ENCODE measurements around the gene TMEM164. TPM values are rescaled to one million over a fixed set of nuclear protein-coding genes. Genes with fewer than 3 reads are reported as not detected.
A peak's percentile ranks its signal among the peaks of the same experiment; 100 is the strongest.

Gene TMEM164
- total RNA-seq, 1 donor, result 7.3 TPM

DNA sequence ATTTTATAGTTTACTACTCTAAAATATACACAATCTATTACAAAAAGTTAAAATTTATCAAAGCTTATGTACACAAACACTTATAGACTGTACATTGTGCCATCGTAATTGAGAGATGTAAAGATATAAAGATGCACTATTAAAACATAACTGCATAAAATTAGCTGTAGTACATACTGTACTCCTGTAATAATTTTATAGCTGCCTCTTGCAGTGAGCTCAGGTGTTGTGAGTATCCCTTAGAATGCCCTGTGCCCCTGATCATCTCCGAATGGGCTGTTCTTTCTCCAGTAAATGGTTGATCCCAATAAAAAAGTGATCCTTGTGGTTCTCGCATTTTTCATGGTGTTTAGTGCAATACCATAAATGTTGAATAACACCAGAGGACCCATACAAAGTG, 101.2 kb downstream of the TMEM164 start:
- TF ChIP-seq, protein P1, sequence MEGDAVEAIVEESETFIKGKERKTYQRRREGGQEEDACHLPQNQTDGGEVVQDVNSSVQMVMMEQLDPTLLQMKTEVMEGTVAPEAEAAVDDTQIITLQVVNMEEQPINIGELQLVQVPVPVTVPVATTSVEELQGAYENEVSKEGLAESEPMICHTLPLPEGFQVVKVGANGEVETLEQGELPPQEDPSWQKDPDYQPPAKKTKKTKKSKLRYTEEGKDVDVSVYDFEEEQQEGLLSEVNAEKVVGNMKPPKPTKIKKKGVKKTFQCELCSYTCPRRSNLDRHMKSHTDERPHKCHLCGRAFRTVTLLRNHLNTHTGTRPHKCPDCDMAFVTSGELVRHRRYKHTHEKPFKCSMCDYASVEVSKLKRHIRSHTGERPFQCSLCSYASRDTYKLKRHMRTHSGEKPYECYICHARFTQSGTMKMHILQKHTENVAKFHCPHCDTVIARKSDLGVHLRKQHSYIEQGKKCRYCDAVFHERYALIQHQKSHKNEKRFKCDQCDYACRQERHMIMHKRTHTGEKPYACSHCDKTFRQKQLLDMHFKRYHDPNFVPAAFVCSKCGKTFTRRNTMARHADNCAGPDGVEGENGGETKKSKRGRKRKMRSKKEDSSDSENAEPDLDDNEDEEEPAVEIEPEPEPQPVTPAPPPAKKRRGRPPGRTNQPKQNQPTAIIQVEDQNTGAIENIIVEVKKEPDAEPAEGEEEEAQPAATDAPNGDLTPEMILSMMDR (IDR thresholded peaks at IDR 0.05; ENCODE audit: insufficient read depth, low read length), result no peak
- no peak for DNase-seq (ENCODE audit: low read depth)
- H3K4me3 ChIP-seq (ENCODE audit: low read depth, low read length), result no peak overlapping the region

DNA sequence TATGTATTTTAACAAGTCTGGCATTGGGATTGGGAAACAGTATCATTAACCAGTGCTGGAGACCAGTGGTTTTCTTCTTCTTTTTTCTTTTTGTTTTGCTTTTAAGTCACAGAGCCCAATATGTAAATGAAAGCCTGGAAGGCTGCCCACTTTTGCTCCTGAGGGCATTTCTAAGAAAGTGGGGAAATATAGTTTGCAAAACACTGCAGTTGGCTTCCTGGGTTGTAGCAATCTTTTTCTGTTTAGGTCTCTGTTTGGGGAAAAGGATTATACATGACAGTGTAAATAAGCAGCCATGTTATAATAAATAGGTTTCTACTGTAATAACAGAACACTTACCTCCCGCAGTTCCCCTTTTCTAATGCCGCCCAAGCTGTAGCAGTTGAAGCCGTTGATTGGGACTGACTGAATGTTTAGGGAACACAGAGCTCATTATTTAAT, 105.5 kb downstream of the TMEM164 start:
- H3K4me3 ChIP-seq (ENCODE audit: low read depth, low read length), result no peak overlapping the region
- TF ChIP-seq, protein P1 (IDR thresholded peaks at IDR 0.05; ENCODE audit: insufficient read depth, low read length), result no peak
- peak; percentile 29 for DNase-seq (ENCODE audit: low read depth)

DNA sequence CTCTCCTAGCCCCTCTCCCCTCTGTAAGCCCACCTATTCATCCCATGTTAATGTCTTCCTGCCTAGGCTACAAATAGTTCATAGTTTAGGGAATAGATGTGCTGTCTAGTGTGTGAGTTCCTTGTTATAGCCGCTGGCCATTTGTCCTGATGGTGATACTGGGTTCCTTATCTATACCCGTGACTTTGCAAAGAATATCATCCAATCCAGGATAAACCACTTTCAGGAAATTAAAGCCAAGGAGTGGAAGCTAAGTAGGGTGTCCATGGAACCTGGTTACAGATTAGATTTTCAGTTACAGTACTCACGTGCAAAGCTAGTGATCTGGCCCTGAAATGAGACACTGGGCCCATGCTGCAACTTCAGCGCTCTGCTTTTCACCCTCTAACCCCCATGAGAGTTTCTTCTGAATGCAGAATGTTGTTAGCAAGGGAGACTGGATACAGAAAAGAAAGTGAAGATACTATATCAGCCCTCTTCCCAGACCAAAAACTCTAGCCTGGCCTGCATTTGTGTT, 111.4 kb downstream of the TMEM164 start:
- TF ChIP-seq, protein P1 (IDR thresholded peaks at IDR 0.05; ENCODE audit: insufficient read depth, low read length), result no peak
- DNase-seq (ENCODE audit: low read depth), result no peak

DNA sequence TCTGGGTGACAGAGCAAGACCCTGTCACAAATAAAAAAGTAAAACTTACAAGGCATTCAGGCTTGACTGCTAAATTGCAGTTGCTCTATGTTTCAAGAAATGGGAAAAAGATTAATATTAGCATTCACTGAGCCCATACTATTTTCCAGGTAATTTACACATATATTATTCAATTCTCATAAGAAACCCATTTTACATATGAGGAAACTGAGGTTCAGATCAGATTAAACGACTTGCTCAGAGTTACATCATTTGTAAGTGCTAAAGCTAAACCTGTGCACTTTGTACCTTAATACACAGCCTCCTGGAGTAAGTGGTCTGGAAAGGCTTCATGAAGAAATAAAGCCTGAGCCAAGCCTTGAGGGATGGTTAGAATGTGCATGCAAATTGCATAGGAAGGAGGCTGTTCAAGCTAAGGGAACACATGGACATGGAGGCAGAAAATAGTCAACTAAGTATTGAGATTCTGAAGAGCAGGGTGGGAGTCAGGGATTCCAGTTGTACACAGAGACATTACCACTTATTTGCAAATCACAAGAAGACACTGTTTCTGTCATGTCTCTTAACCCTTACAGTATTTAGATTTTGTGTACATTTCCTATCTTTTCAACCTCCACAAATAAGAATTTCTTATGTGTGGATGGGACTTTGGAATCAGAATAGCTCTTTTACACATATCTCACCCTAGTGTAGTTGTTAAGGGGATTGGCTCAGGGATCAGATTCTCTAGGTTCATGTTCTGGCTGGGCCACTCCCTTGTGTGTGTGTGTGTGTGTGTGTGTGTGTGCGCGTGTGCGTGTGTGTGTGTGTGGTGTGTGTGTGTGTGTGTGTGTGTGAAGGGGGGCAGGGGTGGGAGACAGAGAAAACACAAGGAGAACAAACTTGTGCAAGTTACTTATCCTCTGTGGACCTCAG, 113.4 kb downstream of the TMEM164 start:
- TF ChIP-seq, protein P1 (IDR thresholded peaks at IDR 0.05; ENCODE audit: insufficient read depth, low read length), result no peak
- no peak overlapping the region for H3K4me3 ChIP-seq (ENCODE audit: low read depth, low read length)
- no peak for DNase-seq (ENCODE audit: low read depth)

More for the DNA sequence above, 111.4 kb downstream of the TMEM164 start:
- H3K4me3 ChIP-seq (ENCODE audit: low read depth, low read length), result no peak overlapping the region

DNA sequence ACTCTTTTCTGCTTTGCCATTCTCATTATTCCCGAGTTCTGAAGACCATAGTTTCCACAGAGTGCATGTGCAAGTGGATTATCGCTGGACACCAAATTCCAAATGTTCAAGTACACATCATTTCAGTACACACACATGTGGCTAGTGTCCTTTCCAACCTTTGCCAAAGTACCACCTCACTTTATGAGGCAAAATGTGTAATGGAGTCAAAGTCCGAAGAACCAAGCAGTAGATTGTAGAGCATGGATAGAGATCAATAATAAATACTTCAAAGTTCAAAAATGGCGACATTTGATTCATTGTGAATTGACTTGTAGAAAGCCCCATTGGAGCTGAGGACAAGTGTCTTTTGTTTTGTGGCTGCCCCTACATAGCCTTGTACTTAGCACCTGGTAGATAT, 115.6 kb downstream of the TMEM164 start:
- DNase-seq (ENCODE audit: low read depth), result no peak
- TF ChIP-seq, protein P1 (IDR thresholded peaks at IDR 0.05; ENCODE audit: insufficient read depth, low read length), result no peak
- no peak overlapping the region for H3K4me3 ChIP-seq (ENCODE audit: low read depth, low read length)

DNA sequence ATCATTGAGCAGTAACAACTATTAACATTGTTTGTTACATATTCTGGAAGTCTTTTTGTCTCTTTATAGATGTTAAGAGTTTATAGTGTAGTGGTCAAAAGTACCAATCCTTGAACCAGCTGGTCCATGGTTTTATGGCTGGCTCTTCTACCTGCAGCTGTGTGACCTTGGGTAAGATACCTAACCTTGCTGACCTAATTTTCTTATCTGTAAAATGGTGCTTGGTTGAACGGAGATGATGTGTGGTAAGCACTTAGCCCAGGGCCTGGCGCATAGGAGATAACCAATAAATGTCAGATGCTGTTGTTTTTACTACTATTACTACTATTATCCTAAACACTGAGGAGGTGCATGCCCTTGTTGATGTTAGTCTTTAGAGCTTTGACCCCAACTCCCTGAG, 116.6 kb downstream of the TMEM164 start:
- H3K4me3 ChIP-seq (ENCODE audit: low read depth, low read length), result no peak overlapping the region
- no peak for DNase-seq (ENCODE audit: low read depth)
- TF ChIP-seq, protein P1 (IDR thresholded peaks at IDR 0.05; ENCODE audit: insufficient read depth, low read length), result no peak

Measured in fibroblast of the aortic adventitia (primary cell).